ENCODE data around the gene TIMM10.
A peak's percentile ranks its signal among the peaks of the same experiment; 100 is the strongest.

DNA sequence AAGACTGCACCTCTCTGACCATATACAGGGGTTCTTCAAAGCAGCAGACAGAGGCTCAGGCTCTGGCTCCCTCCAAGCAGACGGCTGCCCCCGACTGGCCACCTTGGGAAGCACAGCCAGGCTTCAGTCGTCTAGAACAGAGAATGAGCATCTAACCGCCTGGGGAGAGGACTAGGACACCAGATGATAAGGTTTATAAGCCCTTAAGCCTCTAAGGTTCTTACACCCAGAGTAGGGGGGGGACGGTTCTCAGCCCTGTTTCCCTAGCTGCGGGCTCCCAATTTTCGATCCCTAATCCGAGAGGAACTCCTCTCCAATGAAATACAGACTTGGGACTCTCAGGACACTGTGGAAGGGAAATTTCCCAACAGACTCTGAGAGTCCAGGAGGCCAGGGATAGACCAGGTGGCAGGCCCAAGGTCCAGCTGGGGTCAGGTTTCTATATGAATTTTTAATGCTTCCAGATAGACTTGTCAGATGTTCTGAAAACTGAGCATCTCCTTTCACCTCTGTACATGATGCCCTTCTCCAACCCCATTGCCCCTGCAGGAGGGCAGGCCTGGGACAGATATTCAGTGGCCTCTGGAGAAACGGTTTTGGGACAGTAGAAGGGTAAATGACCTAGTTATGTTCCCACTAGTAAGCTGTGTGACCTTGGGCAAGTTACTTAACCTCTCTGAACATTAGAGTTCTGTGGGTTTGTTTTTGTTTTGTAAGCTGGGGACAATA, 50.0 kb downstream of the TIMM10 start:
- TF ChIP-seq, protein P1, sequence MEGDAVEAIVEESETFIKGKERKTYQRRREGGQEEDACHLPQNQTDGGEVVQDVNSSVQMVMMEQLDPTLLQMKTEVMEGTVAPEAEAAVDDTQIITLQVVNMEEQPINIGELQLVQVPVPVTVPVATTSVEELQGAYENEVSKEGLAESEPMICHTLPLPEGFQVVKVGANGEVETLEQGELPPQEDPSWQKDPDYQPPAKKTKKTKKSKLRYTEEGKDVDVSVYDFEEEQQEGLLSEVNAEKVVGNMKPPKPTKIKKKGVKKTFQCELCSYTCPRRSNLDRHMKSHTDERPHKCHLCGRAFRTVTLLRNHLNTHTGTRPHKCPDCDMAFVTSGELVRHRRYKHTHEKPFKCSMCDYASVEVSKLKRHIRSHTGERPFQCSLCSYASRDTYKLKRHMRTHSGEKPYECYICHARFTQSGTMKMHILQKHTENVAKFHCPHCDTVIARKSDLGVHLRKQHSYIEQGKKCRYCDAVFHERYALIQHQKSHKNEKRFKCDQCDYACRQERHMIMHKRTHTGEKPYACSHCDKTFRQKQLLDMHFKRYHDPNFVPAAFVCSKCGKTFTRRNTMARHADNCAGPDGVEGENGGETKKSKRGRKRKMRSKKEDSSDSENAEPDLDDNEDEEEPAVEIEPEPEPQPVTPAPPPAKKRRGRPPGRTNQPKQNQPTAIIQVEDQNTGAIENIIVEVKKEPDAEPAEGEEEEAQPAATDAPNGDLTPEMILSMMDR (conservative IDR thresholded peaks at IDR 0.05; ENCODE audit: low read depth, low read length) = peak; percentile 93
- TF ChIP-seq EZH2 (IDR thresholded peaks at IDR 0.05; ENCODE audit: low read length, unreplicated experiment) = no peak

All from PC-3 (cell line).